ENCODE results near the gene DNAH1. TPM values are rescaled to one million over a fixed set of nuclear protein-coding genes. Genes with fewer than 3 reads are reported as not detected.

DNAH1 gene
- total and polyA plus RNA-seq, 2 of the 13 experiments (the other 11 are each of a cell fraction or from before 2014, with no cell fraction given): 0.64 to 3.5 TPM

DNA sequence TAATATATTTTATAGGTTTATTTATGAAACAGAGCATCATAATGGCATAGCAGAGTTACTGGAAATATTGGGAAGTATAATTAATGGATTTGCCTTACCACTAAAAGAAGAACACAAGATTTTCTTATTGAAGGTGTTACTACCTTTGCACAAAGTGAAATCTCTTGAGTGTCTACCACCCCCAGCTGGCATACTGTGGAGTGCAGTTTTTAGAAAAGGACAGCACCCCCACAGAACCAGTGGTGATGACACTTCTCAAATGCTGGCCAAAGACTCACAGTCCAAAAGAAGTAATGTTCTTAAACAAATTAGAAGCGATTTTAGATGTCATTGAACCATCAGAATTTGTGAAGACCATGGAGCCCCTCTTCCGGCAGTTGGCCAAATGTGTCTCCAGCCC lies 58.1 kb downstream of the DNAH1 start:
- ATAC-seq: no peak
- intact Hi-C loops (cut with micrococcal nuclease; ENCODE audit: unreplicated experiment): no loop called here
- no peak for DNase-seq (ENCODE audit: low spot score)
- CTCF ChIA-PET (ENCODE audit: low intra/inter-chr PET ratio, low total read pairs): interaction anchor here (0.6 kb wide), 1 partner anchor 38 kb away, joined by 3 read pairs; no protein-coding TSS in a partner anchor
- H3K36me3 ChIP-seq (replicated peaks in 1 of 2; ENCODE audit: control insufficient read depth in 1 of 2, insufficient read depth in 2 of 2, low read length in 2 of 2): no peaks in the 10 kb centered on the region
- H3K27ac ChIP-seq (ENCODE audit: extremely low read length, insufficient read depth, low read length): no peak overlapping the region
- no peak overlapping the region for H3K4me2 ChIP-seq (ENCODE audit: low read depth, low read length)
- POLR2A ChIA-PET: no interaction called here
- no peak overlapping the region for H2AFZ ChIP-seq (ENCODE audit: low read length)
- H3K9ac ChIP-seq (ENCODE audit: insufficient read depth, low read depth, low read length): no peak overlapping the region
- FAIRE-seq: no peak
- no peaks in the 10 kb centered on the region for H4K20me1 ChIP-seq (ENCODE audit: insufficient read depth, low read length)
- in situ Hi-C loops (cut with HindIII; ENCODE audit: extremely low pct_ligation_motif_present, low pct_unique_long_range_greater_than_20kb): no loop called here
- H3K4me1 ChIP-seq (ENCODE audit: insufficient read depth, low read length): peaks cover 4% of the 10 kb centered on the region
- WGBS (ENCODE audit: low lambda C conversion rate): 55% methylated on average over 2 of the region's 2 CpGs
- no peaks in the 10 kb centered on the region for H3K79me2 ChIP-seq (ENCODE audit: insufficient read depth, low read length)
- H3K9me3 ChIP-seq (ENCODE audit: low read length): no peaks in the 10 kb centered on the region
- TF ChIP-seq STAG1 (CRISPR knock-in tag; IDR thresholded peaks at IDR 0.05): peak; percentile 29
- TF ChIP-seq HOXA7 (CRISPR knock-in tag; IDR thresholded peaks at IDR 0.05): no peak
- peaks cover 0 to under 1% of the 10 kb centered on the region in 2 experiments; a peak in 2 of 5 replicates for H3K27me3 ChIP-seq (ENCODE audit: control insufficient read depth in 1 of 2, insufficient read depth in 2 of 2, low read length in 2 of 2)
- no peak overlapping the region for H3K4me3 ChIP-seq (replicated peaks in 1 of 3; ENCODE audit: insufficient read depth in 1 of 3, low read depth in 2 of 3, low read length in 3 of 3)
- no TSS peak for BruUV-seq (replicated peaks)

DNA sequence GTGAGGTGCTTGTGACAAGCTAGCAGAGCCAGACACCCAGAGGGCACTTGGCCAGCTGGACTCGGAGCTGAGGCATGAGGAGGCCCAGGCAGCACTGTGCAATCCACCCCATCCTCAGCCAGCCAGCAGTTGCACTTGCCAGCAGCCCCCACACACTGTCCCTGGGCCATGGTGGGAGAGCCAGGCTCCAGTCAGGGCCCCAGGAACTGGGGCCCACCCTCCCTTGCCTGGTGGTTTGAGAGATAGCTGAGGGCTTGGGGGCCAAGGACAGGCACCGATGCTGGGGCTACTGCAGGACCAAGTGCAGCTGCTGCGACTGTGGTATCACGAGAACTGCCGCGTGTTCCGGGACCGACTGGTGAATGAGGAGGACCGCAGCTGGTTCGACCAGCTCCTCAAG lies 63.5 kb downstream of the DNAH1 start:
- Histone ChIP-seq H3K9me3 (ENCODE audit: low read length) (no peaks in the 10 kb centered on the region), H3K27me3 (ENCODE audit: control insufficient read depth in 1 of 2, insufficient read depth in 2 of 2, low read length in 2 of 2) (peaks cover 4 to 5% of the 10 kb centered on the region in 2 experiments; a peak in 3 of 5 replicates), H3K27ac (ENCODE audit: extremely low read length, insufficient read depth, low read length) (no peak overlapping the region), H2AFZ (ENCODE audit: low read length) (no peak overlapping the region), H3K4me1 (ENCODE audit: insufficient read depth, low read length) (peaks cover 9% of the 10 kb centered on the region), H3K36me3 (replicated peaks in 1 of 2; ENCODE audit: control insufficient read depth in 1 of 2, insufficient read depth in 2 of 2, low read length in 2 of 2) (no peaks in the 10 kb centered on the region), H3K9ac (ENCODE audit: insufficient read depth, low read depth, low read length) (no peak overlapping the region), H3K79me2 (ENCODE audit: insufficient read depth, low read length) (no peaks in the 10 kb centered on the region), H3K4me3 (replicated peaks in 1 of 3; ENCODE audit: insufficient read depth in 1 of 3, low read depth in 2 of 3, low read length in 3 of 3) (no peak overlapping the region), H4K20me1 (ENCODE audit: insufficient read depth, low read length) (no peaks in the 10 kb centered on the region), H3K4me2 (ENCODE audit: low read depth, low read length) (no peak overlapping the region)
- no peak for FAIRE-seq
- no TSS peak for BruUV-seq (replicated peaks)
- WGBS (ENCODE audit: low lambda C conversion rate): no CpG with 5 or more reads among the region's 10 CpGs
- ChIA-PET POLR2A (no interaction called here), CTCF (ENCODE audit: low intra/inter-chr PET ratio, low total read pairs) (no interaction called here)
- in situ Hi-C loops (cut with HindIII; ENCODE audit: extremely low pct_ligation_motif_present, low pct_unique_long_range_greater_than_20kb) (no loop called here), intact Hi-C loops (cut with micrococcal nuclease; ENCODE audit: unreplicated experiment) (no loop called here)
- DNase-seq (ENCODE audit: low spot score): no peak
- peak; percentile 12; the same call in 2 of the 3 replicates for ATAC-seq
- TF ChIP-seq ZIK1 (CRISPR knock-in tag; IDR thresholded peaks at IDR 0.05; ENCODE audit: borderline replicate concordance, low read depth) (no peak), CERS6 (CRISPR knock-in tag; IDR thresholded peaks at IDR 0.05) (no peak), ZNF782 (CRISPR knock-in tag; IDR thresholded peaks at IDR 0.05; ENCODE audit: borderline replicate concordance) (no peak), ZNF30 (CRISPR knock-in tag; IDR thresholded peaks at IDR 0.05) (no peak), DMAP1 (CRISPR knock-in tag; IDR thresholded peaks at IDR 0.05) (no peak), ZNF17 (CRISPR knock-in tag; IDR thresholded peaks at IDR 0.05) (no peak), ZNF572 (CRISPR knock-in tag; IDR thresholded peaks at IDR 0.05) (no peak), MEIS1 (CRISPR knock-in tag; IDR thresholded peaks at IDR 0.05; ENCODE audit: borderline replicate concordance) (no peak), ZNF557 (CRISPR knock-in tag; IDR thresholded peaks at IDR 0.05) (no peak)
- TF ChIP-seq, protein P1, sequence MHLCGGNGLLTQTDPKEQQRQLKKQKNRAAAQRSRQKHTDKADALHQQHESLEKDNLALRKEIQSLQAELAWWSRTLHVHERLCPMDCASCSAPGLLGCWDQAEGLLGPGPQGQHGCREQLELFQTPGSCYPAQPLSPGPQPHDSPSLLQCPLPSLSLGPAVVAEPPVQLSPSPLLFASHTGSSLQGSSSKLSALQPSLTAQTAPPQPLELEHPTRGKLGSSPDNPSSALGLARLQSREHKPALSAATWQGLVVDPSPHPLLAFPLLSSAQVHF (CRISPR knock-in tag; IDR thresholded peaks at IDR 0.05): no peak
